Measurements from ENCODE around the gene ZBTB42. TPM values are rescaled to one million over a fixed set of nuclear protein-coding genes. Genes with fewer than 3 reads are reported as not detected.

ZBTB42 gene
- total RNA-seq, 1 donor from 2014 or later: 5.7 TPM

- Histone ChIP-seq H3K9me3 (replicated peaks) (peaks cover 19% of the 10 kb centered on the region), H3K27me3 (ENCODE audit: low read depth) (no peaks in the 10 kb centered on the region), H3K36me3 (peaks cover 24% of the 10 kb centered on the region), H3K4me3 (no peak overlapping the region), H3K27ac (replicated peaks) (no peak overlapping the region), H3K4me1 (peaks cover 12% of the 10 kb centered on the region)
- TF ChIP-seq CTCF (IDR thresholded peaks at IDR 0.05; ENCODE audit: borderline replicate concordance): no peak
- intact Hi-C loops (cut with micrococcal nuclease): loop anchor here (5.0 kb wide), 1 partner anchor 60 kb away; no protein-coding TSS in a partner anchor
- DNase-seq: no peak
These were observed 33.9 kb upstream of the ZBTB42 start for GRCh38 chr14:104766863-104767633.

- Histone ChIP-seq H3K9me3 (replicated peaks) (peaks cover 19% of the 10 kb centered on the region), H3K4me3 (no peak overlapping the region), H3K36me3 (peaks cover 27% of the 10 kb centered on the region), H3K4me1 (peaks cover 12% of the 10 kb centered on the region), H3K27me3 (ENCODE audit: low read depth) (no peaks in the 10 kb centered on the region), H3K27ac (replicated peaks) (no peak overlapping the region)
- DNase-seq: no peak
- TF ChIP-seq CTCF (IDR thresholded peaks at IDR 0.05; ENCODE audit: borderline replicate concordance): no peak
- intact Hi-C loops (cut with micrococcal nuclease): loop anchor here (5.0 kb wide), 1 partner anchor 60 kb away; no protein-coding TSS in a partner anchor
These were observed 33.3 kb upstream of the ZBTB42 start for GRCh38 chr14:104767634-104767918.

- peak; percentile 89 for DNase-seq
- intact Hi-C loops (cut with micrococcal nuclease): loop anchor here (5.0 kb wide), 1 partner anchor 59 kb away; no protein-coding TSS in a partner anchor
- no peaks in the 10 kb centered on the region for H3K27me3 ChIP-seq (ENCODE audit: low read depth)
- no peak overlapping the region for H3K4me3 ChIP-seq
- H3K4me1 ChIP-seq: peaks cover 12% of the 10 kb centered on the region
- peaks cover 38% of the 10 kb centered on the region for H3K36me3 ChIP-seq
- TF ChIP-seq CTCF (IDR thresholded peaks at IDR 0.05; ENCODE audit: borderline replicate concordance): peak; percentile 98
- H3K27ac ChIP-seq (replicated peaks): peak overlapping the region; percentile 48
- H3K9me3 ChIP-seq (replicated peaks): peaks cover 19% of the 10 kb centered on the region
These were observed 32.2 kb upstream of the ZBTB42 start for GRCh38 chr14:104768437-104769323.

- intact Hi-C loops (cut with micrococcal nuclease): loop anchor here (5.0 kb wide), 1 partner anchor 58 kb away; no protein-coding TSS in a partner anchor
These were observed 31.4 kb upstream of the ZBTB42 start for GRCh38 chr14:104769324-104770071.

More at GRCh38 chr14:104769324-104770071, 31.4 kb upstream of the ZBTB42 start:
- Histone ChIP-seq H3K4me1 (peaks cover 12% of the 10 kb centered on the region), H3K27ac (replicated peaks) (no peak overlapping the region), H3K4me3 (no peak overlapping the region), H3K9me3 (replicated peaks) (peaks cover 19% of the 10 kb centered on the region), H3K36me3 (peaks cover 40% of the 10 kb centered on the region), H3K27me3 (ENCODE audit: low read depth) (no peaks in the 10 kb centered on the region)
- no peak for TF ChIP-seq CTCF (IDR thresholded peaks at IDR 0.05; ENCODE audit: borderline replicate concordance)
- no peak for DNase-seq
